HG03558 (cell line): ENCODE results near the gene ATP5PB.
A peak's percentile ranks its signal among the peaks of the same experiment; 100 is the strongest.

Experiments
- ATAC-seq: cut with Tn5 transposase; IDR thresholded peaks from one replicate; pipeline ENCODE4 v1.9.1; 2021; ENCODE audit warnings: moderate number of reproducible peaks; ENCODE audit not compliant: unreplicated experiment; ENCODE audit errors: extremely low read depth

ATP5PB gene, protein sequence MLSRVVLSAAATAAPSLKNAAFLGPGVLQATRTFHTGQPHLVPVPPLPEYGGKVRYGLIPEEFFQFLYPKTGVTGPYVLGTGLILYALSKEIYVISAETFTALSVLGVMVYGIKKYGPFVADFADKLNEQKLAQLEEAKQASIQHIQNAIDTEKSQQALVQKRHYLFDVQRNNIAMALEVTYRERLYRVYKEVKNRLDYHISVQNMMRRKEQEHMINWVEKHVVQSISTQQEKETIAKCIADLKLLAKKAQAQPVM

DNA sequence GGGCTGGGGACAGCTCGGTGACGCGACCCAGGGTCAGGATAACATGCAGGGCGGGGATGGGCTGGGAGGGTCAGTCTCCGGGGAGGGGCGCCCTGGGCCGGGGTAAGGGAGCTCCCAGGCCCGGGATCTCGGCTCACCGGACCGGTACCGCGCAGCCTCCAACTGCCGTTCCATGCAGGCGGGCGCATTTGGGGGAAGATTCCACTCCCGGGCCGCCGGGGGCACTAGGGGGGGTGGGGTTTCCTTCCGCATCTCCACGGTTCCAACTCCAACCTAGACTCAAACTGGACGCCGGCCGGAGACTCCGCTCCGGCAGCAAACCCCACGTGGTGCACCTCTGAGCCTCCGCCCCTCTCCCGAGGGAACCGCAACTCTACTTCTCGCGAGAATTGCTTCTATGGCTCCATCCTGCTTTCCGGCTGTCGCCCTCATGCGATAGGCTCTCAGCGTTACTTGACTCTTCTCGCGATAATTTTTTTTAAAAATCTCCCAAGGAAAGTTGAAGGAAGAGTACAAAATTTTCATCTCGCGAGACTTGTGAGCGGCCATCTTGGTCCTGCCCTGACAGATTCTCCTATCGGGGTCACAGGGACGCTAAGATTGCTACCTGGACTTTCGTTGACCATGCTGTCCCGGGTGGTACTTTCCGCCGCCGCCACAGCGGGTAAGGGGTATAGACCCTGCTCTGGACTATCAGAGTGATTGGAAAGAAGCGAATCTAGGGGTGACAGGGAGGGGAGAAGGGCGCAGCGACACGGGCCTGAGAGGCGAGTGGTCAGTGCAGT is at the start of gene ATP5PB, which contains the start of gene WDR77:
Gene ATP5PB, plus strand, starts transcription at position 547 of the 785 bp plus-strand sequence. Its CDS starts 78 bp downstream, at position 625.
Gene WDR77, minus strand, starts transcription at position 339 of the 785 bp plus-strand sequence. Its CDS starts 87 bp downstream, at position 252.
- peak; percentile 82 for ATAC-seq

DNA sequence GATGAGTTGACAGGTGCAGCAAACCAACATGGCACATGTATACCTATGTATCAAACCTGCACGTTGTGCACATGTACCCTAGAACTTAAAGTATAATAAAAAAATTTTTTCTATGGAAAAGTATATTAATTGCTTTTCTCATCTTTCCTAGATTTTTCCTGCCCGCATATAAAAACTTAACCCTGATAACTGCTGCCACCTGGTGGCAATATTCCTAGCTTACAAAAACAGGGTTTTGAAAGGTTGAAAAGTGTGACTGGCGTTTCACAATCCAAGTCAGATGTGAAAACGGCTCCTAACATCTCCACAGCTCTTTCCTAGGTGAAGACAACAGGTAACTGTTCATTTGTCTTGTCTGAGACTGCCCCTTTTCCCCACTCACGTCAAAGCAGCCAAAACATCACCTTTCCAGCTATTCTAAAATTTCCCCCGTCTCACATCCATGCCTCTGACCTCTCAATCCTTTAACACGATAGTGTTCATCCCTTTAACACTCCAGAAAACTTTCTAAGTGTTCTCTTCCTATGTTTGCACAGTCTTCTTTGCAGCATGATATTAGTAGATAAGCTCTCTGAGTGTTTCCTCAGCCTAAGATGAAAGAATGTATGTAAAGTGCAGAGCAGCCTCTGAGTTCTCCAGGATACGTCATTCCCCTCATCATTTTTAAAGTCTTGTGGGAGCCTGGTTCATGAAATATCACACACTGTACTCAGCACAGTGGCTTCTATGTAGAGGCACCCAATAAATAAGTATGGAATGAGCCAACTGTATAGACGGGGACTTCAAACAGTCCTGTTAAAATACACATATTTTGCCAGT is 49.3 kb upstream of the ATP5PB start:
- no peak for ATAC-seq

DNA sequence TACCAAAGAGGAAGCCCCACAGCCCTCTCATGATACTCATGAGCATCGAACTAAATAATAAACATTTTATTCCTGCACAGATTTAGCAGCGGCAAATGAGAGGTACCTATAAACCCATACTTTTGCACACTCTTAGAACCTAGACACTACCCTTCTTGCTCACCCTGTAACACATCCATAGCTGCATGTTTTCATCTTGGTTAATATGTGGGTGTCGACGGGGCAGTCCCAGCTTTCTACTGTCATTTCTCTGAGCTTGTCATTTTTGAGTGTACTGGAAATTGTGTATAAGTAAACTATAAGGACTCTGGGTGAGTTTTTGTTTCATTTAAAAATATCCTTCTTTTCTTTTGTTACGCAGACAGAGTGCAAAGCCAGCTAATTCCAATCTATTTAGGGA is 47.2 kb upstream of the ATP5PB start:
- no peak for ATAC-seq

DNA sequence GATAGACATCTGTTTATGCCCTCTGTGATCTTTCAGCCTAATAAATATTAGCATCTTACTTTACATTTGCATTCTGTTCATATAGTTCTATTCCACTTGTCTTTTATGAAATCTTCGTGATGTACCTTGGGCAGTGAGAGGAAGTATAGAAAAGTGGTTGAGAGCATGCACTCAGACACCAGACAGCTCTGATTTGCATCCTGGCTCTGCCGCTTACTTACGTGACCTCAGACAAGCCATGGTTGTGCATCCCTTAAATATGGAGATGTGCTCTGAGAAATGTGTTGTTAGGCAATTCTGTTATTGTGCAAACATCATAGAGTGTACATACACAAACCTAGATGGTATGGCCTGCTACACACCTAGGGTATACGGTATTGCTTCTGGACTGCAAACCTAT is 44.7 kb upstream of the ATP5PB start:
- no peak for ATAC-seq

DNA sequence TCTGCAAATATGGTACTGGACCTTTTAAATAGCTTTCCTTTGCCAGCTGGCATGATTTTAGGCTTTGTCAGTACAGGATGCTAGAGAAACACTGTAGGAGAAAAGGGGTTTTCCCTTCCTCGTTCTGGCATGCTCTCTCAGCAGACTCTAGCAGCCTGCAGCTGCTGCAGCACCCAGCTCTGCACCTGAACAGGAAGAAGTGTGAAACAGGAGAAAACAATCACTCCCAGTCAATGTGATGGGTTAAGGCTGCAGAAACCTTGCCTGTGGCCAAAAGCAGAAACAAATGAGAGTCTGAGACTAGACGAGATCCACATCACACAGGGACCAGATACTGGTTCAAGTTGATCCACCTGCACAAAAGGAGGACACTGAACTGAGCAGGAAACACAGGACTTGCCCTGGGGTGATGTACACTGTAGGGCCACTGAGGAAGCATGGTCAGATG is 42.9 kb upstream of the ATP5PB start:
- peak; percentile 73 for ATAC-seq

DNA sequence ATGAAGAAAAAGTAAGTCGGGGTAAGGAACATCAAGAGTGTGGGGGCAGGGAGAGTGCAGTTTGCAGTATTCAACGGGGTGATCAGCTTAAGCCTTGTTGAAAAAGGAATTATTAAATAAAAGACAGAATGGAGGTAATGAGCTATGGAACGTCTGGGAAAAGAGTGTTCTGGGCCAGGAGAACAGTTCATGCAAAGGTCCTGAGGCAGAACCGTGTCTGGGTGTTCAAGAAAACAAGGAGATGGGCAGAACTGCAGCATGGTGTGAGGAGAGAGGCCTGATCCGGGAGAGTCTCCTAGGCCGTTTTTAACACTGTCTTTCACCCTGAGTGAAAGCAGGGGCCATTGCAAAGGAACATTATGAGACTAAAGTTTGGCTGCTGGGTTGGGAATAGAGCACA is 42.0 kb upstream of the ATP5PB start:
- no peak for ATAC-seq

DNA sequence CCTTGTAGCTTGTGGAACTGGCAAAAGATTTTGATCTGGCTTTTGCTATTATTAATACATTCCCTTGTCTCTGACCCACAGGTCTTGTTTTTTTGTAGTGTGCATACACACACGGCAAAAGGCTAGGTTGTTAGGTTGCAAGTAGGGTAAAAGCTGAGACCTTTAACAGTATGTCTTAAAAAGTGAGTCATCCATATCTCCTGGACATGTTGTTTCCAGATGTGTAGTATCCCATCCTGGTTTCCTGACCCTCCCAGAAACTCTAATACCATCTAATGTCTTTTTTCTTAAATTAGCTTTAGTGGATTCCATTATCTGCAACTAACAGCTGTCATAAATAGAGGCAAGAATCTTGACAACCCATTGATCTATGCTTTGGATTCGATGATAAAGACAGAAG is 36.4 kb upstream of the ATP5PB start:
- ATAC-seq: no peak

DNA sequence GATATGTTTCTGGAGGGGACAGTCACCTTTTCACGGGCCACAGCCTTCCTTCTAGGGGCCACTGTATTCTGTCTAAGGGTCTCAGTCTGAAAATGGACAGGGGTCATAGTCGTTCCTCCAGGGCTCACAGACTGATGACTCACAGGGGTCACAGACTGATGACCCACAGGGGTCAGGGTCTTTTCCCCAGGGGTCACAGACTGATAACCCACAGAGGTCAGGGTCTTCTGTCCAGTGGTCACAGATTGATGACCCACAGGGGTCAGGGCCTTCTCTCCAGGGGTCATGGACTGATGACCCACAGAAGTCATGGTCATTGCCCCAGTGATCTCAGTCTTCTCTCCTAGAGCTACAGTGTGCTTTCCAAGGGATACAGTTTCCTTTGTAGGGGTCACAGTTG is 34.5 kb upstream of the ATP5PB start:
- no peak for ATAC-seq

DNA sequence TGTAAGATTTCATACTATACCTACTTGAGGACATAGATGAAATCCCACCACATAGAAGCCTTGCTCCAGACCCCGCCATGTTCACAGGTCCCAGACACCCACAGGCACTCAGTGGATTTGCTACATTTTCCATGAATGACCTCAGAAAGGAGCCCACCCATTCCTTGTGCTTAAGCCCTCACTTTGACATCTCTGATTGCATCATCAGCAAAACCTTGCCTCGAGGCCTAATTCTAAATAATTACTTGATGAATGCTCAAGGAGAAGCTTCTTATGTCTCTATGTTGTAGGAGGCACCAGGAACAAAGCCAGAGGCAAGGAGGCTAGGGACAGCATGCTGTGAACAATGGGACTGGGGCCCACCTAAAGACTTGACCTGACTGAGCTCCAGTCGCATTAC is 33.8 kb upstream of the ATP5PB start:
- ATAC-seq: no peak

DNA sequence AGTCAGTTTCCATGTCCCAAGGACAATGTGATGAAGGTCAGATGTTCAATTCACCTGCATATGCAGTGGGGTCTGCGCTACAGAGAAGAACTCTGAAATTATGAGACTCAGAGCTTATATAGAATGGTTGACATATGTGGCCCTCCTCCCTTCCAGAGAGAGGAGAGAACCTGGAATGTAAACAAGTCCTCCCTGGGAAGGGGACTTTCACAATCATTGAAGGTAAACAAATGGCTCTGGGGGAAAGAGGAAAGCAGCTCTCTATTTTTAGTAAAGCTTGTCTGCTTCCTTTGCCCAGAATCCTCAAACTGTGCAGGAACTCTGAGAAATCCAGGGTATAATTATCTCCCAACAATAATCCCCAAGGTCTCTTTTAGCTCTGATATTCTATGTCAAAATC is 31.5 kb upstream of the ATP5PB start:
- ATAC-seq: no peak

DNA sequence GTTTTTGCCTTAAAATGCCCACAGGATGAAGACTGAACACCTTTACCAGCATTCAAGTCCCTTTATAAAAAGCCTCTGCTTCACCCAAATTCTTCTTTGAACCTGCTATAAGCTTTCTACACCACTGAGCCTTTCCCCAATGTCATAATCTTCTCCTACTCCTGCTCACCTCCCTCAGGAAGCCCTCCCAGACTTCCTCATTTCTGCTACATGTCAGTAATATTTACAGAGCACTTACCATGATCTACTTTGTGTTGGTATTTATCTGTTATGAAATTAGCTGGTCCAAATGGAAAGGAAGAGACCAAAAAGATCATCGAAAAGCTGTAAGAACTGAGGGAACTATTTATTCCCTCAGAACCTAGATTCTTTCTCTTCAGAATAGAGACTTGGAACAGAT is 30.2 kb upstream of the ATP5PB start:
- no peak for ATAC-seq

DNA sequence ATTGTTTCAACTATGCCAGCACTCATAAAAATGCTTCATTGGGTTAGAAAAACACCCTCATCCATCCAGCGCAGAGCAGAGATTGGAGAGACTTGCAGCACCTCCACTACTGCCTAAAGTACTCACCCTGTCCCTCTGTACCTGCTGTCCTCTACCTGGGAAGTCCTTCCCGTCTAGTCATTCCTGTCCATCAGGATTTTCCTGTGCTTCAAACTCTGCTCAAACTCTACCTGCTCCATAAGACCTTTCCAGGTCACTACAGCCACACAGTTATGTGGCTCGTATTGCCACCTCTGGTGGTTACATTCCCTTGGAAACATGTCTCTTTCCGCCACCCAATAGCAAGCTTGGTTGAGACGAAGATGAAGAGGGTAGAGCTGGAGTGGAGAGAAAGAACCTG is 28.9 kb upstream of the ATP5PB start:
- ATAC-seq: no peak

DNA sequence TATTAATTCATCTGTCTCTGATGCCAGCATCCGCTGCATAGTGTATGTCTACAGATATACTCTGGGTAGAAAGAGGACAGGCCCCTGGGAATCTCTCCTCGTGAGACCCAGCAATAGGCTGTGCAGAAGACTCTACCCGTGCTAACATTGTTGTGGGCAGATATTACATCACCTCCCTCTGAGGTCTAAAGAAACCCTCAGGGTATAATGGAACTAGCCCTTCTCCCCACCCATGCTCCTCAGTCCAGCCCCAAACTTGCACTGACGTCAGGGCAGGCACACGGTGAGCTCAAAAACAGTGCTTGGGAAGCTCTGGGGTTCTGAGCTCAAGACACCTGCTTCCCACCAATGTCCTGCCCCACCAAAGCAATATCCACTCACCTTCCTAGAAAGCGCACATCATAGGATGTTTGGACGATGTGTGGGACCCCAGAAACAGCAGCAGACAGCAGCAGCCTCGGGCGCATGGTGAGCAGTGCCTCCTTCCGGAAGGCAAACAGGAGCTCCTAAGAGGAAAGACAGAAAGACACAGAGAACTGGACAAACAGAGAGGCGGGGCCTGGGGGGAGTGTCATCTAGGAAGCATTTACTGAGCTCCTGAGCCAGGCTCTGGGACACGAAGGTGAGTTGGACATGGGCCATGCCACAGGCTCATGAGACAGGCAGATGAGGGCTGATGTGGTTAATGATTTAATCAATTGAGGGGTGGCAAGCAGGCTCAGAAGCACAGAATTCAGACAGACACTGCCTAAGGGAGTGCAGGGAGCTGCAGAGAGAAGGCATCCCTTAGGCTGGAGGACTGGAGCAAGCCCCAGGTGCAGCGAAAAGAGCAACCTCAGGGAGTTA is 26.5 kb upstream of the ATP5PB start:
- no peak for ATAC-seq

DNA sequence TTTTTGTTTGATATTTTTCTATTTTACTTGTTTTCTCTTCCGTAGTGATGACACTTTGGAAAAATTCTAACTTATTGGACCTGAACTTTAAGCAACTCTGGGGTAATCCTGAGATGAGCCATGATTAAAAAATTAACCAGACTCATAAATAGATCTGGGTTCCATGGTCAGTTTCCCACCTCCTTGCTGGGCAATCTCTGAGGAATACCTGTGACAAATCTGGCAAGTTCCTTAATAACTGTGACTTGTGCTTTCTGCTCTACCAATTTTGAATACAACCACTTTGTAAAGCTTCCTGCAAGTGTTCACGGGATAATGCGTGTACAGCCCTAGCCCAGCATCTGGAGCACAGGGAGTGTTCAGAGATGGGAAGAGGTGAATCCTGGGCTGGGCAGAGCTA is 25.0 kb upstream of the ATP5PB start:
- ATAC-seq: no peak

DNA sequence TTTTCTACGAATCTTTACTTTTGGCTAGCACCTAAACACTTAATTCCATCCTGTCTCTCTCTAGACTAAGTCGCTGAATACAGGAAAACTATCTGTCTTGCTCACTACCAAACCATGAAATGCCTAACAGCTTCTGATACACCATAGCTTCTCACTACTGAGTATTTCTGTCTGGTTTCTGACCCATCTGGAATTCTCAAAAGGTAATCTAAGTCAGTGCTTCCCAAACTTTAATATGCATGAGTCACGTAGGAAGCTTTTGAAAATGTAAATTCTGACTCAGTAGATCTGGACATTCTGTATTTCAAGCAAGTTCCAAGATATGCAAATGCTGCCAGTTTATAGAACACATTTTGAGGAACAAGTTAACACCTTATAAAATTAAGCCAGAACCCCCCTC is 12.5 kb upstream of the ATP5PB start:
- no peak for ATAC-seq

DNA sequence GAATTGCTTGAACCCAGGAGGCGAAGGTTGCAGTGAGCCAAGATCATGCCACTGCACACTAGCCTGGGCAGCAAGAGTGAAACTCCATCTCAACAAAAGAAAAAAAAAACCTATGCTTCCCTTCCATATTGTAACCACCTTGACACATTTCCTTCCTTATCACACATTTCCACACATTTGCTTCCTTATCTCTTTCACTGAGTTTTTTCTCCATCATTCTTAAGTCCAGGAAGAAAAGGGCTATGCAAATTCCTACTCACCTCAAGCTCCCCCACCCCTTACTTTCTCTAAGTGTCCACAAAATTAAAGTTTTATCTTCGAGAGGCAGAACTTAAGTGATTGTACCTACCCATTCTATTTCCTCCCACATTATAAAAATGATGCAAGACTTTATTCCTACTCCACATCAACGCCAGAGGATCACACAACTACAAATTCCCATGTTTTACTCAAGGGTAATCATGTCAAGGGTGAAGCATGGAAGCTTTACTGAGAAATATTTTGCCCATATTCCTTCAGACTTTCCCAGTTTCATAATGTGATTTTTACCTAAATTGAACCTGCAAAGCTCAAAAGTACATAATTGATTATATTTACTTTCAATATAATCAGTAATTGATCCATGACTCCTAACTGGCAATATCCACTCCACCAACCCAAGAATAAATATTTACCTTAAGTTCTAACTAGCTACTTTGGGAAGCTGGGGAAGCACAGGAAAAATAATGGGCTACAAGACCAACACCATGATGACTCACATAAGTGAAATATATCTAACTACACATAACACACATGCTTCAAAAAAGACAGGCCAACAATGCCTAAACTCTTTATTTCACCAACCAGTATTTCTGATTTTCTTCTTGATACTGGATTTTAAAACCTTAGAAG is 9.6 kb upstream of the ATP5PB start:
- ATAC-seq: no peak

DNA sequence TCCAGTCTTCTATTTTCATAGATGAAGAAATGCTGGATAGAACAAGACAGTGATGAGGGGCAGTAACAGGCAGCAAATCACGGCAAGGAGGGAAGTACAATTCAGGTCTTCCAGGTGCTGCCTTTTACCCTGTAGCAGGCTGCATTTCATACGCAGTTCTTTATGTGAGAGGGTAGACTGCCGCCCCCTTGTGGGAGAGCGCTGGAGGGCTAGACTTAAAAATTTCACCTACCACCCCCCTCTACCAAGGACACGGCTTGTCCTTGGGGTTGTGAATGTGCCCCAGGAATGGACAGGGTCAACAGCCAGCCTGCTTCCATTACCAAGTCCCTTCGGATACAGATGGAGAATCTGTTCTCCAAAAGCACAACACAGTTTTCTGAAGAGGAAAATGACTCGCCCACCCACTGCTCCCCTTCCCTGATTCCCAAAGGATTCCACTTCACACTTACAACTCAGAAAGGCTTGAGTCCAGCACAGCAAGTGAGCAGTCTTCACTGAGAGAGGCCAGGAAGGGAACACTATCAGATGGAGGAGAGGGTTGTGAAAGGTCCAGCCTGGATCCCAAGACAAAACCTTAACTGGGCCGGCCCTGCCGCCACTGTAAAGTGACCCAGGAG is 7.6 kb upstream of the ATP5PB start:
- ATAC-seq: no peak

DNA sequence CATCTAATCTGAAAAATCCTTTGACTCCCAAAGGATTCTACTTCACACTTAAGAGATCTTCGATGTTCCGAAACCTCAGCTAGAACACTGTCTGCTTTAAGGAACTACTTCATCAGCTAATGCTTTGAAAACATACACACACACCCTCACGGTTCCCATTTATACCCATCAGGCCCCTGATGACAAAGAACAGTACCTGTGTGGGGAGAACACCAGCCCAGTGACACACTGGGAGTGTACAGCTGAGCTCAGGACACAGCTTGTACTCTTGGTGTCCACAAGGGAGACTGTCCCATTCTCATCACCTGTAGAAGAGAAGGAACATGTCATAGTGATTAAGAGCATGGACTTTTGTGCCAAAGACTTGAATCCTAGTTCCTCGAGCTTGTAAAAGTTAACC is 6.8 kb upstream of the ATP5PB start:
- ATAC-seq: no peak

DNA sequence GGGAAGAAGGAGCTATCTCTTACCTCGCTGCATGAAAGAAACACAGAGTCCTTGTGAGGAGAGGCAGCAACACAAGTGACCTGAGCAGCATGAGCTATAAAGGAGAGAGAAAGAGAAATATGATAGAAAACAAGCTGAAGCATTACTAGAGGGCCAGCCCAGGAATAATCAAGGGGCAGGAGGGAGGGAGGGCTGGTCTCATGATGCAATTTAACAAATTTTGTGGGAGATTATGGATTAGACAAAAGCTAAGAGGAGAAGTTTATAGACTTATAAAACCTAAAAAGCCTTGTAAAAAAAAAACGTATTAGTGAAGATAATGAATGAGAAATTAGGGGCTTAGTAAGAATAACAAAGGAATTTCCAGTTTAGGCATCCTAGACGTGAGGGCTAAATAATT is 5.2 kb upstream of the ATP5PB start:
- no peak for ATAC-seq
